SK-N-SH treated with all-trans-retinoic acid at 6 μM for 48 hours (cell line): ENCODE measurements around the gene RELL1.

Source experiments
- ATAC-seq: fragments of 200-7000 bp; cut with Tn5 transposase; 3 replicates; pipeline ENCODE4 v1.9.1; 2020; ENCODE audit warnings: mild to moderate bottlenecking, moderate library complexity
- ARNTL ChIP-seq: fragments of 450-650 bp; formaldehyde crosslinking; IDR thresholded peaks from 2 replicates; pipeline ENCODE4 v1.5.0; 2020; ENCODE audit warnings: low read depth, mild to moderate bottlenecking, moderate library complexity, borderline replicate concordance
- BACH2 ChIP-seq: fragments of 250-450 bp; sonication (Bioruptor Pico); IDR thresholded peaks from 2 replicates; pipeline ENCODE4 v1.9.0; 2021; ENCODE audit warnings: mild to moderate bottlenecking, borderline replicate concordance
- CSDC2 ChIP-seq: fragments of 250-450 bp; sonication (Bioruptor Pico); IDR thresholded peaks from 2 replicates; pipeline ENCODE4 v1.5.0; 2020; ENCODE audit warnings: mild to moderate bottlenecking, moderate library complexity
- ESRRG ChIP-seq: fragments of 250-450 bp; sonication (Bioruptor Pico); IDR thresholded peaks from 2 replicates; pipeline ENCODE4 v1.6.1; 2021; ENCODE audit warnings: mild to moderate bottlenecking
- GLIS3 ChIP-seq: fragments of 250-450 bp; sonication (Bioruptor Pico); IDR thresholded peaks from 2 replicates; pipeline ENCODE4 v1.5.0; 2020; ENCODE audit warnings: mild to moderate bottlenecking, moderate library complexity
- ISL1 ChIP-seq: fragments of 250-450 bp; sonication (Bioruptor Pico); IDR thresholded peaks from 2 replicates; pipeline ENCODE4 v2.1.2; 2022; ENCODE audit warnings: mild to moderate bottlenecking, moderate library complexity
- OSR1 ChIP-seq: fragments of 250-450 bp; sonication (Bioruptor Pico); IDR thresholded peaks from 2 replicates; pipeline ENCODE4 v1.8.0; 2022; ENCODE audit warnings: moderate library complexity, mild to moderate bottlenecking, inconsistent platforms
- PPARA ChIP-seq: fragments of 250-450 bp; sonication (Bioruptor Pico); IDR thresholded peaks from 2 replicates; pipeline ENCODE4 v1.5.0; 2020; ENCODE audit warnings: mild to moderate bottlenecking, borderline replicate concordance
- SNAI2 ChIP-seq: fragments of 250-450 bp; sonication (Bioruptor Pico); IDR thresholded peaks from 2 replicates; pipeline ENCODE4 v1.5.0; 2020; ENCODE audit warnings: mild to moderate bottlenecking, moderate library complexity
- TCF4 ChIP-seq: fragments of 250-450 bp; sonication (Bioruptor Pico); IDR thresholded peaks from 2 replicates; pipeline ENCODE4 v1.8.0; 2021; ENCODE audit warnings: mild to moderate bottlenecking, moderate library complexity, borderline replicate concordance
- TOX ChIP-seq: fragments of 250-450 bp; sonication (Bioruptor Pico); IDR thresholded peaks from 2 replicates; pipeline ENCODE4 v1.8.0; 2021; ENCODE audit warnings: mild to moderate bottlenecking, moderate library complexity, borderline replicate concordance
- ZC3H10 ChIP-seq: fragments of 250-450 bp; sonication (Bioruptor Pico); IDR thresholded peaks from 2 replicates; pipeline ENCODE4 v1.5.1; 2021; ENCODE audit warnings: mild to moderate bottlenecking, moderate library complexity
- ZFP3 ChIP-seq: fragments of 250-450 bp; sonication (Bioruptor Pico); IDR thresholded peaks from 2 replicates; pipeline ENCODE4 v1.5.0; 2020; ENCODE audit warnings: mild to moderate bottlenecking, moderate library complexity
- ZFP30 ChIP-seq: fragments of 450-650 bp; formaldehyde crosslinking; IDR thresholded peaks from 2 replicates; pipeline ENCODE4 v1.5.0; 2022; ENCODE audit warnings: mild to moderate bottlenecking, moderate library complexity
- ZNF565 ChIP-seq: fragments of 450-650 bp; formaldehyde crosslinking; conservative IDR thresholded peaks from 2 replicates; pipeline ENCODE4 v1.5.0; 2020; ENCODE audit warnings: low read depth, mild to moderate bottlenecking, moderate library complexity
- ZNF70 ChIP-seq: fragments of 450-650 bp; formaldehyde crosslinking; IDR thresholded peaks from 2 replicates; pipeline ENCODE4 v1.5.0; 2020; ENCODE audit warnings: mild to moderate bottlenecking, moderate library complexity
- ZNF8 ChIP-seq: fragments of 450-650 bp; formaldehyde crosslinking; IDR thresholded peaks from 2 replicates; pipeline ENCODE4 v1.5.0; 2020; ENCODE audit warnings: mild to moderate bottlenecking, moderate library complexity
- TF ChIP-seq, protein P1 (sequence below): fragments of 250-450 bp; sonication (Bioruptor Pico); IDR thresholded peaks from 2 replicates; pipeline ENCODE4 v1.5.1; 2021; ENCODE audit warnings: mild to moderate bottlenecking, moderate library complexity
- TF ChIP-seq, protein P2 (sequence below): fragments of 250-450 bp; sonication (Bioruptor Pico); IDR thresholded peaks from 2 replicates; pipeline ENCODE4 v1.5.0; 2020; ENCODE audit warnings: mild to moderate bottlenecking, moderate library complexity
- TF ChIP-seq, protein P3 (sequence below): fragments of 250-450 bp; sonication (Bioruptor Pico); IDR thresholded peaks from 2 replicates; pipeline ENCODE4 v1.8.0; 2021; ENCODE audit warnings: low read depth, mild to moderate bottlenecking, moderate library complexity, borderline replicate concordance
- TF ChIP-seq, protein P4 (sequence below): fragments of 250-450 bp; sonication (Bioruptor Pico); IDR thresholded peaks from 2 replicates; pipeline ENCODE4 v1.8.0; 2020; ENCODE audit warnings: mild to moderate bottlenecking, moderate library complexity, borderline replicate concordance
- TF ChIP-seq, protein P5 (sequence below): fragments of 250-450 bp; sonication (Bioruptor Pico); IDR thresholded peaks from 2 replicates; pipeline ENCODE4 v1.5.1; 2020; ENCODE audit warnings: low read depth, mild to moderate bottlenecking, moderate library complexity

The RELL1 gene

DNA sequence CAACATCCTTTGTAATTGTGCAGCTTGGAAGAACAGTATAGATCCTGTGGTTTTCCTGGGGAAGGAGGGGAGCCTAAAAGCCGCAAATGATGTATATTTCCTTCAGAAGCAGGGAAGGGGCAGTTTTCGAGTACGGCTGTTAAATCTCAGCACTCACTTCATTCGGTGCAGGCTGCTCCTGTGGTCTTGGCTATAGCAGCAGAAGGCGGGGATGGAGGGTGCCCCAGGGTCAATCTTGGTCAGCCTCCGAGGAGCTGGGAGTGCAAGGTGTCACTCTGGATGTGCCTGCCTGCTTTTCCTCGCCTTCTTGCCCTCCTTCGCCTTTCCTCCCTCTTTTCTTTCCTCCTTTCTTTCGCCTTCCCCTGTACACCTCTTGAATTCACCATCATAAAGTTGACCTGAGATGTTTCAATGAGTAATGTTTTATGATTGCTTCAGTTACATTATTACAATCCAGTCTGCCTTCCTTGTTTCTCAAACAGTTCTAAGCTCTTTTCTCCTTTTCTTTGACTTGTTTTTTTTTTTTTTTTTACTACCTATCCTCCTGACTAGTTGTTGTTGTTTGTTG is 101.6 kb downstream of the RELL1 start:
- TF ChIP-seq ZNF70 (no peak), GLIS3 (no peak), BACH2 (no peak), TOX (no peak), ISL1 (CRISPR knock-in tag) (no peak), CSDC2 (CRISPR knock-in tag) (no peak), TCF4 (CRISPR knock-in tag) (no peak), OSR1 (no peak), ARNTL (no peak), ZNF565 (no peak), ZC3H10 (CRISPR knock-in tag) (no peak), SNAI2 (CRISPR knock-in tag) (no peak), ZFP30 (CRISPR knock-in tag) (no peak)
- TF ChIP-seq, protein P1, sequence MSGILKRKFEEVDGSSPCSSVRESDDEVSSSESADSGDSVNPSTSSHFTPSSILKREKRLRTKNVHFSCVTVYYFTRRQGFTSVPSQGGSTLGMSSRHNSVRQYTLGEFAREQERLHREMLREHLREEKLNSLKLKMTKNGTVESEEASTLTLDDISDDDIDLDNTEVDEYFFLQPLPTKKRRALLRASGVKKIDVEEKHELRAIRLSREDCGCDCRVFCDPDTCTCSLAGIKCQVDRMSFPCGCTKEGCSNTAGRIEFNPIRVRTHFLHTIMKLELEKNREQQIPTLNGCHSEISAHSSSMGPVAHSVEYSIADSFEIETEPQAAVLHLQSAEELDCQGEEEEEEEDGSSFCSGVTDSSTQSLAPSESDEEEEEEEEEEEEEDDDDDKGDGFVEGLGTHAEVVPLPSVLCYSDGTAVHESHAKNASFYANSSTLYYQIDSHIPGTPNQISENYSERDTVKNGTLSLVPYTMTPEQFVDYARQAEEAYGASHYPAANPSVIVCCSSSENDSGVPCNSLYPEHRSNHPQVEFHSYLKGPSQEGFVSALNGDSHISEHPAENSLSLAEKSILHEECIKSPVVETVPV: no peak
- TF ChIP-seq, protein P2, sequence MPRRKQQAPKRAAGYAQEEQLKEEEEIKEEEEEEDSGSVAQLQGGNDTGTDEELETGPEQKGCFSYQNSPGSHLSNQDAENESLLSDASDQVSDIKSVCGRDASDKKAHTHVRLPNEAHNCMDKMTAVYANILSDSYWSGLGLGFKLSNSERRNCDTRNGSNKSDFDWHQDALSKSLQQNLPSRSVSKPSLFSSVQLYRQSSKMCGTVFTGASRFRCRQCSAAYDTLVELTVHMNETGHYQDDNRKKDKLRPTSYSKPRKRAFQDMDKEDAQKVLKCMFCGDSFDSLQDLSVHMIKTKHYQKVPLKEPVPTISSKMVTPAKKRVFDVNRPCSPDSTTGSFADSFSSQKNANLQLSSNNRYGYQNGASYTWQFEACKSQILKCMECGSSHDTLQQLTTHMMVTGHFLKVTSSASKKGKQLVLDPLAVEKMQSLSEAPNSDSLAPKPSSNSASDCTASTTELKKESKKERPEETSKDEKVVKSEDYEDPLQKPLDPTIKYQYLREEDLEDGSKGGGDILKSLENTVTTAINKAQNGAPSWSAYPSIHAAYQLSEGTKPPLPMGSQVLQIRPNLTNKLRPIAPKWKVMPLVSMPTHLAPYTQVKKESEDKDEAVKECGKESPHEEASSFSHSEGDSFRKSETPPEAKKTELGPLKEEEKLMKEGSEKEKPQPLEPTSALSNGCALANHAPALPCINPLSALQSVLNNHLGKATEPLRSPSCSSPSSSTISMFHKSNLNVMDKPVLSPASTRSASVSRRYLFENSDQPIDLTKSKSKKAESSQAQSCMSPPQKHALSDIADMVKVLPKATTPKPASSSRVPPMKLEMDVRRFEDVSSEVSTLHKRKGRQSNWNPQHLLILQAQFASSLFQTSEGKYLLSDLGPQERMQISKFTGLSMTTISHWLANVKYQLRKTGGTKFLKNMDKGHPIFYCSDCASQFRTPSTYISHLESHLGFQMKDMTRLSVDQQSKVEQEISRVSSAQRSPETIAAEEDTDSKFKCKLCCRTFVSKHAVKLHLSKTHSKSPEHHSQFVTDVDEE (CRISPR knock-in tag): no peak
- TF ChIP-seq, protein P3, sequence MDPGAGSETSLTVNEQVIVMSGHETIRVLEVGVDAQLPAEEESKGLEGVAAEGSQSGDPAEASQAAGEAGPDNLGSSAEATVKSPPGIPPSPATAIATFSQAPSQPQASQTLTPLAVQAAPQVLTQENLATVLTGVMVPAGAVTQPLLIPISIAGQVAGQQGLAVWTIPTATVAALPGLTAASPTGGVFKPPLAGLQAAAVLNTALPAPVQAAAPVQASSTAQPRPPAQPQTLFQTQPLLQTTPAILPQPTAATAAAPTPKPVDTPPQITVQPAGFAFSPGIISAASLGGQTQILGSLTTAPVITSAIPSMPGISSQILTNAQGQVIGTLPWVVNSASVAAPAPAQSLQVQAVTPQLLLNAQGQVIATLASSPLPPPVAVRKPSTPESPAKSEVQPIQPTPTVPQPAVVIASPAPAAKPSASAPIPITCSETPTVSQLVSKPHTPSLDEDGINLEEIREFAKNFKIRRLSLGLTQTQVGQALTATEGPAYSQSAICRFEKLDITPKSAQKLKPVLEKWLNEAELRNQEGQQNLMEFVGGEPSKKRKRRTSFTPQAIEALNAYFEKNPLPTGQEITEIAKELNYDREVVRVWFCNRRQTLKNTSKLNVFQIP (CRISPR knock-in tag): no peak
- TF ChIP-seq, protein P4, sequence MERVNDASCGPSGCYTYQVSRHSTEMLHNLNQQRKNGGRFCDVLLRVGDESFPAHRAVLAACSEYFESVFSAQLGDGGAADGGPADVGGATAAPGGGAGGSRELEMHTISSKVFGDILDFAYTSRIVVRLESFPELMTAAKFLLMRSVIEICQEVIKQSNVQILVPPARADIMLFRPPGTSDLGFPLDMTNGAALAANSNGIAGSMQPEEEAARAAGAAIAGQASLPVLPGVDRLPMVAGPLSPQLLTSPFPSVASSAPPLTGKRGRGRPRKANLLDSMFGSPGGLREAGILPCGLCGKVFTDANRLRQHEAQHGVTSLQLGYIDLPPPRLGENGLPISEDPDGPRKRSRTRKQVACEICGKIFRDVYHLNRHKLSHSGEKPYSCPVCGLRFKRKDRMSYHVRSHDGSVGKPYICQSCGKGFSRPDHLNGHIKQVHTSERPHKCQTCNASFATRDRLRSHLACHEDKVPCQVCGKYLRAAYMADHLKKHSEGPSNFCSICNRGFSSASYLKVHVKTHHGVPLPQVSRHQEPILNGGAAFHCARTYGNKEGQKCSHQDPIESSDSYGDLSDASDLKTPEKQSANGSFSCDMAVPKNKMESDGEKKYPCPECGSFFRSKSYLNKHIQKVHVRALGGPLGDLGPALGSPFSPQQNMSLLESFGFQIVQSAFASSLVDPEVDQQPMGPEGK (CRISPR knock-in tag): no peak
- TF ChIP-seq, protein P5, sequence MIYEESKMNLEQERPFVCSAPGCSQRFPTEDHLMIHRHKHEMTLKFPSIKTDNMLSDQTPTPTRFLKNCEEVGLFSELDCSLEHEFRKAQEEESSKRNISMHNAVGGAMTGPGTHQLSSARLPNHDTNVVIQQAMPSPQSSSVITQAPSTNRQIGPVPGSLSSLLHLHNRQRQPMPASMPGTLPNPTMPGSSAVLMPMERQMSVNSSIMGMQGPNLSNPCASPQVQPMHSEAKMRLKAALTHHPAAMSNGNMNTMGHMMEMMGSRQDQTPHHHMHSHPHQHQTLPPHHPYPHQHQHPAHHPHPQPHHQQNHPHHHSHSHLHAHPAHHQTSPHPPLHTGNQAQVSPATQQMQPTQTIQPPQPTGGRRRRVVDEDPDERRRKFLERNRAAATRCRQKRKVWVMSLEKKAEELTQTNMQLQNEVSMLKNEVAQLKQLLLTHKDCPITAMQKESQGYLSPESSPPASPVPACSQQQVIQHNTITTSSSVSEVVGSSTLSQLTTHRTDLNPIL (CRISPR knock-in tag): no peak
- TF ChIP-seq, all 23 proteins: peak for 0
- no peak for ATAC-seq

DNA sequence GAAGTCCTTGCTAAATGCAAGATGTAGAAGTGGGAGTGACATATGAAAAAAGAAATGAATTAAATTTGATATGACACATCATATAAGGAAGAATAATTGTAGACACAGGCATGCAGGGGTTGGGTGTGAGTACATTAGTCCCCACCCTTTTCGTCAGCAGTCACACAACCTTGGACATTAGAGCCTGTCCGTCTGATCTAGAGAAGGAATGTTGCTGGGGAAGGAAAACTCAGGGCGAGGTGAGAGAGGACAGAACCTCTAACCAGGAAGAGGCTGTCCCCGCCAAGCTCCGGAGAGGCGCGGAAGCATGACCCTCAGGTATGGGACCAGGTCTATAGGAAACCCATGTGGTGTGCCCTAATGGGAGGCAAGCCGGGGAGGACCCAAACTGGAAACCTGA is 102.1 kb downstream of the RELL1 start:
- TF ChIP-seq CSDC2 (CRISPR knock-in tag) (no peak), ZFP3 (CRISPR knock-in tag) (no peak), ISL1 (CRISPR knock-in tag) (no peak), ZC3H10 (CRISPR knock-in tag) (no peak), PPARA (no peak), ESRRG (CRISPR knock-in tag) (no peak), BACH2 (no peak), ZNF8 (CRISPR knock-in tag) (no peak), ZNF565 (no peak), TOX (no peak), ZNF70 (no peak), SNAI2 (CRISPR knock-in tag) (no peak), OSR1 (no peak)
- TF ChIP-seq, protein P1: no peak
- TF ChIP-seq, protein P4 (CRISPR knock-in tag): no peak
- ATAC-seq: no peak
